GM12875 (cell line): ENCODE data around the gene COQ4.

Experiments
- H3K4me3 ChIP-seq: one replicate; pipeline ENCODE4 v1.5.1; 2011; ENCODE audit warnings: low read depth, low read length, control low read depth
- CTCF ChIP-seq: IDR thresholded peaks from 2 replicates; pipeline ENCODE4 v1.5.1; 2011; ENCODE audit warnings: low read depth, mild to moderate bottlenecking, control low read depth, inconsistent platforms, low read length, moderate library complexity, borderline replicate concordance; ENCODE audit not compliant: insufficient read depth

Gene COQ4

GRCh38 chr9:128374221-128374675 lies 51.6 kb downstream of the COQ4 start:
- TF ChIP-seq CTCF = no peak

GRCh38 chr9:128375865-128376264 lies 53.2 kb downstream of the COQ4 start:
- no peak for TF ChIP-seq CTCF
- no peak overlapping the region for H3K4me3 ChIP-seq

More at GRCh38 chr9:128374221-128374675, 51.6 kb downstream of the COQ4 start:
- no peak overlapping the region for H3K4me3 ChIP-seq

GRCh38 chr9:128382261-128382660 lies 59.6 kb downstream of the COQ4 start:
- no peak for TF ChIP-seq CTCF
- H3K4me3 ChIP-seq = no peak overlapping the region

GRCh38 chr9:128383007-128383753 lies 60.5 kb downstream of the COQ4 start:
- no peak overlapping the region for H3K4me3 ChIP-seq
- TF ChIP-seq CTCF = no peak
